Ishikawa (cell line): Measurements from ENCODE around the gene IL17D.

Experiments
- CEBPB ChIP-seq: IDR thresholded peaks from 2 replicates; pipeline ENCODE4 v1.6.1; 2012
- CREB1 ChIP-seq: IDR thresholded peaks from 2 replicates; pipeline ENCODE4 v1.6.1; 2012; ENCODE audit warnings: low read depth
- EP300 ChIP-seq: IDR thresholded peaks from 2 replicates; pipeline ENCODE4 v1.6.1; 2012; ENCODE audit warnings: borderline replicate concordance
- FOXM1 ChIP-seq: IDR thresholded peaks from 2 replicates; pipeline ENCODE4 v1.6.1; 2012; ENCODE audit warnings: low read depth, borderline replicate concordance
- MAX ChIP-seq: IDR thresholded peaks from 2 replicates; pipeline ENCODE4 v1.6.1; 2012
- RAD21 ChIP-seq: IDR thresholded peaks from 2 replicates; pipeline ENCODE4 v1.6.1; 2012; ENCODE audit warnings: low read depth
- TAF1 ChIP-seq: IDR thresholded peaks from 2 replicates; pipeline ENCODE4 v1.6.1; 2012; ENCODE audit warnings: low read depth, mild to moderate bottlenecking
- TCF12 ChIP-seq: IDR thresholded peaks from 2 replicates; pipeline ENCODE4 v1.6.1; 2012; ENCODE audit warnings: low read depth
- YY1 ChIP-seq: IDR thresholded peaks from 2 replicates; pipeline ENCODE4 v1.6.1; 2012; ENCODE audit warnings: low read depth
- ZBTB7A ChIP-seq: IDR thresholded peaks from 2 replicates; pipeline ENCODE4 v1.6.1; 2012; ENCODE audit warnings: low read depth

DNA sequence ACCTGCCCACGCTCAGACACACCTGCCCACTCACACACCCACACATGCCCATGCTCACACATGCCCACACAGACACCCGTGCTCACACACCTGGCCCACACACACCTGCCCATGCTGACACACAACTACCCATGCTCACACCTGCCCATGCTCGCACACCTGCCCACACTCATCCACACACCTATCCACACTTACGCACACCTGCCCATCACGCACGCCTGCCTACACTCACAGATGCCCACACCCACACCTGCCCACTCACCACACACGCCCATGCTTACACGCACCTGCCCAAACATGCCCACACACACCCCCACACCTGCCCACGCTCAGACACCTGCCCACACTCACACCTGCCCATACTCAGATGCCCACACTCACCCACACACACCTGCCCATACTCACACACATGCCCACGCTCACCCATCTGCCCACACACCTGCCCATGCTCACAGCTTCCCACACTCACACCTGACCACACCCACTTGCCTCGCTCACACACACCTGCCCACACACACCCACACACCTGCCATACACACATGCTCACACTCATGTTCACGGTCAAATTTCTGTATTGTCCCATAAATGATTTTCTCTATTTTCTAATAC, 15.6 kb downstream of the IL17D start:
- TF ChIP-seq YY1 = no peak
- TF ChIP-seq CREB1 = no peak
- no peak for TF ChIP-seq MAX
- TF ChIP-seq FOXM1 = no peak
- no peak for TF ChIP-seq TCF12
- no peak for TF ChIP-seq CEBPB
- TF ChIP-seq ZBTB7A = no peak
- no peak for TF ChIP-seq TAF1
- no peak for TF ChIP-seq RAD21
- no peak for TF ChIP-seq EP300
